Hepatocyte (in vitro differentiated cells): ENCODE results near the gene OR12D2. TPM values are rescaled to one million over a fixed set of nuclear protein-coding genes. Genes with fewer than 3 reads are reported as not detected.
A peak's percentile ranks its signal among the peaks of the same experiment; 100 is the strongest.

Experiments used
- DNase-seq: peaks from one replicate; pipeline ENCODE4 v3.0.0-alpha.2; 2016; ENCODE audit warnings: low spot score
- H2AFZ ChIP-seq: fragments of 200-600 bp; sonication (generic); 2 replicates; pipeline ENCODE4 v1.6.0; 2016; ENCODE audit warnings: antibody characterized with exemption, mild to moderate bottlenecking
- H3K27ac ChIP-seq: fragments of 200-600 bp; sonication (generic); 2 replicates; pipeline ENCODE4 v1.5.1; 2016; ENCODE audit warnings: mild to moderate bottlenecking
- H3K27me3 ChIP-seq: fragments of 200-600 bp; sonication (generic); 2 replicates; pipeline ENCODE4 v1.6.1; 2016
- H3K36me3 ChIP-seq: fragments of 200-600 bp; sonication (generic); replicated peaks from 2 replicates; pipeline ENCODE4 v1.5.1; 2016; ENCODE audit warnings: low read depth; ENCODE audit not compliant: insufficient read depth
- H3K4me1 ChIP-seq: fragments of 200-600 bp; sonication (generic); 2 replicates; pipeline ENCODE4 v1.5.1; 2016; ENCODE audit warnings: mild to moderate bottlenecking, moderate library complexity; ENCODE audit not compliant: insufficient read depth
- H3K4me2 ChIP-seq: fragments of 200-600 bp; sonication (generic); 2 replicates; pipeline ENCODE4 v1.6.0; 2016
- H3K4me3 ChIP-seq: fragments of 200-600 bp; sonication (generic); 2 replicates; pipeline ENCODE4 v1.5.1; 2016; ENCODE audit warnings: mild to moderate bottlenecking
- H3K79me2 ChIP-seq: fragments of 200-600 bp; sonication (generic); 2 replicates; pipeline ENCODE4 v1.6.0; 2017; ENCODE audit warnings: mild to moderate bottlenecking
- H3K9me2 ChIP-seq: fragments of 200-600 bp; sonication (generic); replicated peaks from 2 replicates; pipeline ENCODE4 v1.6.0; 2017; ENCODE audit warnings: mild to moderate bottlenecking; ENCODE audit not compliant: insufficient read depth
- H3K9me3 ChIP-seq: fragments of 200-600 bp; sonication (generic); 2 replicates; pipeline ENCODE4 v1.5.1; 2016; ENCODE audit warnings: low read depth, mild to moderate bottlenecking
- H4K20me1 ChIP-seq: fragments of 200-600 bp; sonication (generic); 2 replicates; pipeline ENCODE4 v1.6.0; 2016; ENCODE audit warnings: mild to moderate bottlenecking; ENCODE audit not compliant: insufficient read depth, poor library complexity, severe bottlenecking
- CTCF ChIP-seq: fragments of 200-600 bp; sonication (generic); IDR thresholded peaks from 2 replicates; pipeline ENCODE4 v1.5.1; 2016; ENCODE audit warnings: antibody characterized with exemption, mild to moderate bottlenecking; ENCODE audit not compliant: poor library complexity
- EZH2 ChIP-seq: fragments of 200-600 bp; sonication (generic); IDR thresholded peaks from 2 replicates; pipeline ENCODE4 v1.6.1; 2016; ENCODE audit warnings: antibody characterized with exemption, mild to moderate bottlenecking, borderline replicate concordance
- EZH2phosphoT487 ChIP-seq: fragments of 200-600 bp; sonication (generic); IDR thresholded peaks from one replicate; pipeline ENCODE4 v1.6.1; 2018; ENCODE audit warnings: antibody characterized with exemption, mild to moderate bottlenecking, low read depth, moderate library complexity; ENCODE audit not compliant: unreplicated experiment, severe bottlenecking
- WGBS: methylation state at CpG from one replicate; pipeline ENCODE4 v1.1.6; 2016; ENCODE audit warnings: low lambda C conversion rate; ENCODE audit errors: missing lambda C conversion rate; 5-methylcytosine and 5-hydroxymethylcytosine counted together
- polyA plus RNA-seq: library from polyadenylated mRNA; unstranded; fragments of >200 nt; fragmentation: Nextera tagmentation; extraction: Ambion mirVana; gene quantifications from 2 replicates; pipeline ENCODE4 v1.2.1, GENCODE V29; 2016
- total RNA-seq: library from RNA; depleted of rRNA; stranded (reverse); fragments of >200 nt; gene quantifications from 2 replicates; pipeline ENCODE4 v1.2.3, GENCODE V29; 2014

The OR12D2 gene
- total and polyA plus RNA-seq, 2 experiments from 2014 or later: not detected

- no peaks in the 10 kb centered on the region for H3K9me2 ChIP-seq
- no peak within 1 kb of the TSS for H3K4me3 ChIP-seq
- H3K9me3 ChIP-seq: no peaks in the 10 kb centered on the region
- TF ChIP-seq EZH2 (no peak), CTCF (no peak), EZH2phosphoT487 (no peak)
- H3K36me3 ChIP-seq: no peaks in the 10 kb centered on the region
- no peak within 1 kb of the TSS for H2AFZ ChIP-seq
- no peaks in the 10 kb centered on the region for H3K27me3 ChIP-seq
- 94% methylated on average over 3 of the region's 3 CpGs for WGBS
- H3K79me2 ChIP-seq: no peaks in the 10 kb centered on the region
- H3K4me1 ChIP-seq: no peaks in the 10 kb centered on the region
- H4K20me1 ChIP-seq: no peaks in the 10 kb centered on the region
- no peak within 1 kb of the TSS for H3K4me2 ChIP-seq
- H3K27ac ChIP-seq: no peak within 1 kb of the TSS
- DNase-seq: no peak
Observed at GRCh38 chr6:29368765-29369164, 26.7 kb upstream of the OR12D2 start, which contains the start of gene OR5V1. Gene OR5V1, minus strand, starts transcription at chr6:29368865. Its CDS starts 12,670 bp downstream, at chr6:29356195.

- Histone ChIP-seq H3K79me2 (no peaks in the 10 kb centered on the region), H3K9me3 (no peaks in the 10 kb centered on the region), H3K9me2 (no peaks in the 10 kb centered on the region), H3K4me2 (no peak within 1 kb of the TSS), H2AFZ (no peak within 1 kb of the TSS), H4K20me1 (no peaks in the 10 kb centered on the region), H3K36me3 (no peaks in the 10 kb centered on the region), H3K27me3 (no peaks in the 10 kb centered on the region), H3K4me1 (no peaks in the 10 kb centered on the region), H3K27ac (no peak within 1 kb of the TSS), H3K4me3 (no peak within 1 kb of the TSS)
- no peak for DNase-seq
- WGBS: 92% methylated on average over 1 of the region's 1 CpG
- TF ChIP-seq EZH2 (no peak), CTCF (no peak), EZH2phosphoT487 (no peak)
Observed at GRCh38 chr6:29375191-29375590, 20.2 kb upstream of the OR12D2 start, which contains the start of gene OR12D3. Gene OR12D3, minus strand, starts transcription at chr6:29375291. Its CDS starts 4 bp downstream, at chr6:29375287.

- no peak overlapping the region for H3K4me3 ChIP-seq
- H3K4me1 ChIP-seq: no peaks in the 10 kb centered on the region
- H3K9me3 ChIP-seq: no peaks in the 10 kb centered on the region
- H3K36me3 ChIP-seq: no peaks in the 10 kb centered on the region
- H2AFZ ChIP-seq: no peak overlapping the region
- H3K27me3 ChIP-seq: no peaks in the 10 kb centered on the region
- H3K79me2 ChIP-seq: no peaks in the 10 kb centered on the region
- H3K4me2 ChIP-seq: no peak overlapping the region
- H3K27ac ChIP-seq: no peak overlapping the region
- H4K20me1 ChIP-seq: no peaks in the 10 kb centered on the region
- DNase-seq: peak; percentile 26
- no peaks in the 10 kb centered on the region for H3K9me2 ChIP-seq
- TF ChIP-seq EZH2phosphoT487 (no peak), CTCF (peak; percentile 36)
Observed at GRCh38 chr6:29376003-29376402, 19.4 kb upstream of the OR12D2 start.

- Histone ChIP-seq H3K4me3 (no peak overlapping the region), H3K79me2 (no peaks in the 10 kb centered on the region), H3K4me2 (no peak overlapping the region), H3K9me2 (no peaks in the 10 kb centered on the region), H3K27me3 (peaks cover 6% of the 10 kb centered on the region), H3K27ac (no peak overlapping the region), H3K36me3 (no peaks in the 10 kb centered on the region), H4K20me1 (no peaks in the 10 kb centered on the region), H3K4me1 (no peaks in the 10 kb centered on the region), H3K9me3 (no peaks in the 10 kb centered on the region), H2AFZ (no peak overlapping the region)
- no peak for DNase-seq
- no peak for TF ChIP-seq EZH2phosphoT487
- TF ChIP-seq CTCF: no peak
- TF ChIP-seq EZH2: no peak
- 66% methylated on average over 4 of the region's 4 CpGs for WGBS
Observed at GRCh38 chr6:29388533-29388932, 6.9 kb upstream of the OR12D2 start.
